ENCODE results near the gene ZNF639.
A peak's percentile ranks its signal among the peaks of the same experiment; 100 is the strongest.

ZNF639 gene

GRCh38 chr3:179321668-179322285, 1.1 kb upstream of the ZNF639 start:
- no peaks in the 10 kb centered on the region for H3K9me3 ChIP-seq (ENCODE audit: control insufficient read depth, insufficient read depth, low read length)
- H3K4me1 ChIP-seq (ENCODE audit: control insufficient read depth, insufficient read depth, low read length) = no peaks in the 10 kb centered on the region
- no peaks in the 10 kb centered on the region for H3K27me3 ChIP-seq (ENCODE audit: control insufficient read depth, insufficient read depth, low read length)
- H3K9ac ChIP-seq (ENCODE audit: low read depth, low read length) = no peak overlapping the region
- no peak overlapping the region for H3K4me3 ChIP-seq (ENCODE audit: low read depth, low read length)
- H3K36me3 ChIP-seq (ENCODE audit: control insufficient read depth, insufficient read depth, low read length) = no peaks in the 10 kb centered on the region

GRCh38 chr3:179323197-179324110, 623 bp downstream of the ZNF639 start:
- Histone ChIP-seq H3K4me1 (ENCODE audit: control insufficient read depth, insufficient read depth, low read length) (no peaks in the 10 kb centered on the region), H3K36me3 (ENCODE audit: control insufficient read depth, insufficient read depth, low read length) (peaks cover under 1% of the 10 kb centered on the region), H3K27me3 (ENCODE audit: control insufficient read depth, insufficient read depth, low read length) (no peaks in the 10 kb centered on the region), H3K9me3 (ENCODE audit: control insufficient read depth, insufficient read depth, low read length) (no peaks in the 10 kb centered on the region), H3K4me3 (ENCODE audit: low read depth, low read length) (peak overlapping the region; percentile 81), H3K9ac (ENCODE audit: low read depth, low read length) (peak overlapping the region; percentile 84)

GRCh38 chr3:179324270-179324754, 1.5 kb downstream of the ZNF639 start:
- no peaks in the 10 kb centered on the region for H3K27me3 ChIP-seq (ENCODE audit: control insufficient read depth, insufficient read depth, low read length)
- H3K36me3 ChIP-seq (ENCODE audit: control insufficient read depth, insufficient read depth, low read length) = peaks cover 6% of the 10 kb centered on the region
- H3K9ac ChIP-seq (ENCODE audit: low read depth, low read length) = peak overlapping the region; percentile 84
- H3K4me1 ChIP-seq (ENCODE audit: control insufficient read depth, insufficient read depth, low read length) = no peaks in the 10 kb centered on the region
- peak overlapping the region; percentile 81 for H3K4me3 ChIP-seq (ENCODE audit: low read depth, low read length)
- H3K9me3 ChIP-seq (ENCODE audit: control insufficient read depth, insufficient read depth, low read length) = no peaks in the 10 kb centered on the region

- no peak overlapping the region for H3K4me3 ChIP-seq (ENCODE audit: low read depth, low read length)
- H3K4me1 ChIP-seq (ENCODE audit: control insufficient read depth, insufficient read depth, low read length) = no peaks in the 10 kb centered on the region
- H3K9ac ChIP-seq (ENCODE audit: low read depth, low read length) = no peak overlapping the region
- peaks cover 38% of the 10 kb centered on the region for H3K36me3 ChIP-seq (ENCODE audit: control insufficient read depth, insufficient read depth, low read length)
- H3K9me3 ChIP-seq (ENCODE audit: control insufficient read depth, insufficient read depth, low read length) = no peaks in the 10 kb centered on the region
- H3K27me3 ChIP-seq (ENCODE audit: control insufficient read depth, insufficient read depth, low read length) = no peaks in the 10 kb centered on the region
These were observed 7.6 kb downstream of the ZNF639 start for GRCh38 chr3:179330438-179330837.

GRCh38 chr3:179332240-179332639, 9.4 kb downstream of the ZNF639 start:
- Histone ChIP-seq H3K4me1 (ENCODE audit: control insufficient read depth, insufficient read depth, low read length) (no peaks in the 10 kb centered on the region), H3K9me3 (ENCODE audit: control insufficient read depth, insufficient read depth, low read length) (no peaks in the 10 kb centered on the region), H3K9ac (ENCODE audit: low read depth, low read length) (no peak overlapping the region), H3K27me3 (ENCODE audit: control insufficient read depth, insufficient read depth, low read length) (no peaks in the 10 kb centered on the region), H3K4me3 (ENCODE audit: low read depth, low read length) (no peak overlapping the region), H3K36me3 (ENCODE audit: control insufficient read depth, insufficient read depth, low read length) (peaks cover 38% of the 10 kb centered on the region)

- Histone ChIP-seq H3K9ac (ENCODE audit: low read depth, low read length) (no peak overlapping the region), H3K36me3 (ENCODE audit: control insufficient read depth, insufficient read depth, low read length) (peaks cover 38% of the 10 kb centered on the region), H3K4me3 (ENCODE audit: low read depth, low read length) (no peak overlapping the region), H3K4me1 (ENCODE audit: control insufficient read depth, insufficient read depth, low read length) (no peaks in the 10 kb centered on the region), H3K27me3 (ENCODE audit: control insufficient read depth, insufficient read depth, low read length) (no peaks in the 10 kb centered on the region), H3K9me3 (ENCODE audit: control insufficient read depth, insufficient read depth, low read length) (no peaks in the 10 kb centered on the region)
These were observed 10.3 kb downstream of the ZNF639 start for GRCh38 chr3:179333084-179333483.

GRCh38 chr3:179336345-179336929, 13.6 kb downstream of the ZNF639 start:
- peaks cover 21% of the 10 kb centered on the region for H3K36me3 ChIP-seq (ENCODE audit: control insufficient read depth, insufficient read depth, low read length)
- H3K9me3 ChIP-seq (ENCODE audit: control insufficient read depth, insufficient read depth, low read length) = no peaks in the 10 kb centered on the region
- no peaks in the 10 kb centered on the region for H3K4me1 ChIP-seq (ENCODE audit: control insufficient read depth, insufficient read depth, low read length)
- H3K9ac ChIP-seq (ENCODE audit: low read depth, low read length) = no peak overlapping the region
- H3K27me3 ChIP-seq (ENCODE audit: control insufficient read depth, insufficient read depth, low read length) = no peaks in the 10 kb centered on the region
- no peak overlapping the region for H3K4me3 ChIP-seq (ENCODE audit: low read depth, low read length)

- Histone ChIP-seq H3K9ac (ENCODE audit: low read depth, low read length) (peak within 1 kb of the TSS; percentile 74), H3K27me3 (ENCODE audit: control insufficient read depth, insufficient read depth, low read length) (no peaks in the 10 kb centered on the region), H3K36me3 (ENCODE audit: control insufficient read depth, insufficient read depth, low read length) (peaks cover 11% of the 10 kb centered on the region), H3K4me3 (ENCODE audit: low read depth, low read length) (peak within 1 kb of the TSS; percentile 74), H3K4me1 (ENCODE audit: control insufficient read depth, insufficient read depth, low read length) (peaks cover 3% of the 10 kb centered on the region), H3K9me3 (ENCODE audit: control insufficient read depth, insufficient read depth, low read length) (no peaks in the 10 kb centered on the region)
These were observed 24.7 kb downstream of the ZNF639 start, which contains the start of gene MFN1 for GRCh38 chr3:179347345-179348194. Gene MFN1, plus strand, starts transcription at chr3:179347709. Its CDS starts 1,143 bp downstream, at chr3:179348852.

GRCh38 chr3:179348325-179349013, 25.6 kb downstream of the ZNF639 start:
- Histone ChIP-seq H3K9me3 (ENCODE audit: control insufficient read depth, insufficient read depth, low read length) (no peaks in the 10 kb centered on the region), H3K4me3 (ENCODE audit: low read depth, low read length) (peak overlapping the region; percentile 74), H3K36me3 (ENCODE audit: control insufficient read depth, insufficient read depth, low read length) (peaks cover 11% of the 10 kb centered on the region), H3K27me3 (ENCODE audit: control insufficient read depth, insufficient read depth, low read length) (no peaks in the 10 kb centered on the region), H3K9ac (ENCODE audit: low read depth, low read length) (peak overlapping the region; percentile 65), H3K4me1 (ENCODE audit: control insufficient read depth, insufficient read depth, low read length) (peaks cover 3% of the 10 kb centered on the region)

- no peak overlapping the region for H3K9ac ChIP-seq (ENCODE audit: low read depth, low read length)
- no peaks in the 10 kb centered on the region for H3K27me3 ChIP-seq (ENCODE audit: control insufficient read depth, insufficient read depth, low read length)
- H3K4me1 ChIP-seq (ENCODE audit: control insufficient read depth, insufficient read depth, low read length) = no peaks in the 10 kb centered on the region
- no peaks in the 10 kb centered on the region for H3K9me3 ChIP-seq (ENCODE audit: control insufficient read depth, insufficient read depth, low read length)
- peaks cover 16% of the 10 kb centered on the region for H3K36me3 ChIP-seq (ENCODE audit: control insufficient read depth, insufficient read depth, low read length)
- no peak overlapping the region for H3K4me3 ChIP-seq (ENCODE audit: low read depth, low read length)
These were observed 33.2 kb downstream of the ZNF639 start for GRCh38 chr3:179355996-179356395.
